Measurements from ENCODE around the gene CFAP74. TPM values are rescaled to one million over a fixed set of nuclear protein-coding genes. Genes with fewer than 3 reads are reported as not detected.

CFAP74 gene
- total and polyA plus RNA-seq, 2 of the 13 experiments (the other 11 are each of a cell fraction or from before 2014, with no cell fraction given) = 0.27 to 0.62 TPM

DNA sequence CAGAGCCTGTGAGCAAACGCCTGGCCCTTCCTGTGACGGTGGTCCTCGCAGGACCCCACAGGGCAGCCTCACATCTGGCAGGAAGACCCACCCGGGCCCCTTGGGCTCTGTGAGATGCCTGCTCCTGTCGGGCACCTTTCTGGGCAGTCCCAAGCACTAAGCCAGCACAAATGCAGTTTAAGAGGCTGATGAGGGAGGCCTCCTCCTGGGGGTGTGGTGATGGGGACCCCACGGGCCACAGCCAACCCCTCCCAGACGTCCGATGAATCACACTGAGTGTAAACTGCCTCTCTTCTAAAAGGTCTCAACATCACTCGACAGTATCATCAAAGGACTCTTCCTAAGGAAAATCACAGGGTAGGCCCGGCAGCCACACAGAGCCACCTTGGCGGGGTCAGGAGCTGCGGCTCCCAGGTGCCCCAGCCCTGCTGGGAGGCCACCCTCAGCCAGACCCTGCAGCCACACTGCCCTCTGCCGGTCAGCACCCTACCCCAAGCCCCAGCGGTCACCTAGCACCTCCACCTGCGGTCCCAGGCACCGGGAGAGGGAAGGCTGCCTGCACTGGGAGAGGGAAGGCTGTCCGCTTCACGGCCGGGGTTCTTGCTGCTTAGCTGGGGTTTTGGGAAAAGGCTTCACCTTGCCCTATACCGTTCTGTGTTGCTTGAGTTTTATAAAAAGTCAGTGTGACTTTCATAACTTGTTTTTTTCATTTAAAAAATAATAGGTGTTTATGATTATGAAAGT, 42.8 kb upstream of the CFAP74 start (continued):
- TF ChIP-seq, protein P1, sequence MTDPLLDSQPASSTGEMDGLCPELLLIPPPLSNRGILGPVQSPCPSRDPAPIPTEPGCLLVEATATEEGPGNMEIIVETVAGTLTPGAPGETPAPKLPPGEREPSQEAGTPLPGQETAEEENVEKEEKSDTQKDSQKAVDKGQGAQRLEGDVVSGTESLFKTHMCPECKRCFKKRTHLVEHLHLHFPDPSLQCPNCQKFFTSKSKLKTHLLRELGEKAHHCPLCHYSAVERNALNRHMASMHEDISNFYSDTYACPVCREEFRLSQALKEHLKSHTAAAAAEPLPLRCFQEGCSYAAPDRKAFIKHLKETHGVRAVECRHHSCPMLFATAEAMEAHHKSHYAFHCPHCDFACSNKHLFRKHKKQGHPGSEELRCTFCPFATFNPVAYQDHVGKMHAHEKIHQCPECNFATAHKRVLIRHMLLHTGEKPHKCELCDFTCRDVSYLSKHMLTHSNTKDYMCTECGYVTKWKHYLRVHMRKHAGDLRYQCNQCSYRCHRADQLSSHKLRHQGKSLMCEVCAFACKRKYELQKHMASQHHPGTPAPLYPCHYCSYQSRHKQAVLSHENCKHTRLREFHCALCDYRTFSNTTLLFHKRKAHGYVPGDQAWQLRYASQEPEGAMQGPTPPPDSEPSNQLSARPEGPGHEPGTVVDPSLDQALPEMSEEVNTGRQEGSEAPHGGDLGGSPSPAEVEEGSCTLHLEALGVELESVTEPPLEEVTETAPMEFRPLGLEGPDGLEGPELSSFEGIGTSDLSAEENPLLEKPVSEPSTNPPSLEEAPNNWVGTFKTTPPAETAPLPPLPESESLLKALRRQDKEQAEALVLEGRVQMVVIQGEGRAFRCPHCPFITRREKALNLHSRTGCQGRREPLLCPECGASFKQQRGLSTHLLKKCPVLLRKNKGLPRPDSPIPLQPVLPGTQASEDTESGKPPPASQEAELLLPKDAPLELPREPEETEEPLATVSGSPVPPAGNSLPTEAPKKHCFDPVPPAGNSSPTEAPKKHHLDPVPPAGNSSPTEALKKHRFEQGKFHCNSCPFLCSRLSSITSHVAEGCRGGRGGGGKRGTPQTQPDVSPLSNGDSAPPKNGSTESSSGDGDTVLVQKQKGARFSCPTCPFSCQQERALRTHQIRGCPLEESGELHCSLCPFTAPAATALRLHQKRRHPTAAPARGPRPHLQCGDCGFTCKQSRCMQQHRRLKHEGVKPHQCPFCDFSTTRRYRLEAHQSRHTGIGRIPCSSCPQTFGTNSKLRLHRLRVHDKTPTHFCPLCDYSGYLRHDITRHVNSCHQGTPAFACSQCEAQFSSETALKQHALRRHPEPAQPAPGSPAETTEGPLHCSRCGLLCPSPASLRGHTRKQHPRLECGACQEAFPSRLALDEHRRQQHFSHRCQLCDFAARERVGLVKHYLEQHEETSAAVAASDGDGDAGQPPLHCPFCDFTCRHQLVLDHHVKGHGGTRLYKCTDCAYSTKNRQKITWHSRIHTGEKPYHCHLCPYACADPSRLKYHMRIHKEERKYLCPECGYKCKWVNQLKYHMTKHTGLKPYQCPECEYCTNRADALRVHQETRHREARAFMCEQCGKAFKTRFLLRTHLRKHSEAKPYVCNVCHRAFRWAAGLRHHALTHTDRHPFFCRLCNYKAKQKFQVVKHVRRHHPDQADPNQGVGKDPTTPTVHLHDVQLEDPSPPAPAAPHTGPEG (CRISPR knock-in tag; IDR thresholded peaks at IDR 0.05) = no peak
- TF ChIP-seq ELK4 (CRISPR knock-in tag; IDR thresholded peaks at IDR 0.05; ENCODE audit: borderline replicate concordance) (no peak), ASH2L (IDR thresholded peaks at IDR 0.05; ENCODE audit: insufficient read length, low read depth, low read length) (no peak), TRIM24 (CRISPR knock-in tag; IDR thresholded peaks at IDR 0.05) (no peak), HNF4A (CRISPR knock-in tag; IDR thresholded peaks at IDR 0.05) (no peak), AGO1 (IDR thresholded peaks at IDR 0.05; ENCODE audit: low read depth, low read length, poor library complexity, severe bottlenecking) (peak; percentile 4), GLI4 (CRISPR knock-in tag; IDR thresholded peaks at IDR 0.05; ENCODE audit: borderline replicate concordance) (no peak), MAZ (IDR thresholded peaks at IDR 0.05; ENCODE audit: borderline replicate concordance, low read depth, low read length) (no peak), MAZ (CRISPR knock-in tag; IDR thresholded peaks at IDR 0.05; ENCODE audit: low read depth) (0 out of 2 replicates have a peak, but pooled peaks have one; percentile 44), ZNF263 (CRISPR knock-in tag; IDR thresholded peaks at IDR 0.05) (peak; percentile 31; the same call in 1 of the 2 replicates), STAT6 (CRISPR knock-in tag; IDR thresholded peaks at IDR 0.05; ENCODE audit: borderline replicate concordance) (no peak), TSC22D2 (CRISPR knock-in tag; IDR thresholded peaks at IDR 0.05; ENCODE audit: borderline replicate concordance) (no peak), CAMTA2 (CRISPR knock-in tag; IDR thresholded peaks at IDR 0.05; ENCODE audit: borderline replicate concordance) (no peak), POGZ (CRISPR knock-in tag; IDR thresholded peaks at IDR 0.05) (no peak), ZFP36 (IDR thresholded peaks at IDR 0.05; ENCODE audit: borderline replicate concordance, low read depth, low read length, partially characterized antibody) (no peak), CENPT (CRISPR knock-in tag; IDR thresholded peaks at IDR 0.05; ENCODE audit: low read depth) (no peak), ZNF563 (CRISPR knock-in tag; IDR thresholded peaks at IDR 0.05) (no peak), ZNF382 (CRISPR knock-in tag; IDR thresholded peaks at IDR 0.05; ENCODE audit: borderline replicate concordance) (no peak), ZNF562 (CRISPR knock-in tag; IDR thresholded peaks at IDR 0.05; ENCODE audit: borderline replicate concordance) (no peak), ZNF354B (CRISPR knock-in tag; IDR thresholded peaks at IDR 0.05) (no peak)

Data from HepG2 (cell line).